ENCODE results near the gene USB1.

The USB1 gene

GRCh38 chr16:58038219-58038641 is 37.0 kb downstream of the USB1 start:
- peaks cover 0 to 35% of the 10 kb centered on the region in 2 experiments; a peak in 1 of 3 replicates for H3K36me3 ChIP-seq (ENCODE audit: control insufficient read depth in 2 of 2, insufficient read depth in 1 of 2, low read length in 2 of 2)
- no peak overlapping the region for H3K4me3 ChIP-seq (ENCODE audit: low read depth, low read length)
- POLR2A ChIA-PET: no interaction called here
- H3K9me3 ChIP-seq (ENCODE audit: control insufficient read depth, insufficient read depth, low read depth, low read length): no peaks in the 10 kb centered on the region
- TF ChIP-seq REST (tag by site-specific recombination; IDR thresholded peaks at IDR 0.05) (no peak), ZNF169 (tag by site-specific recombination; IDR thresholded peaks at IDR 0.05) (no peak), ZNF202 (tag by site-specific recombination; IDR thresholded peaks at IDR 0.05; ENCODE audit: borderline replicate concordance) (no peak), PBX3 (CRISPR knock-in tag; IDR thresholded peaks at IDR 0.05) (no peak), ZBTB8A (tag by site-specific recombination; IDR thresholded peaks at IDR 0.05) (no peak), ZNF837 (tag by site-specific recombination; IDR thresholded peaks at IDR 0.05) (no peak), ZNF792 (tag by site-specific recombination; IDR thresholded peaks at IDR 0.05) (no peak), PATZ1 (tag by site-specific recombination; IDR thresholded peaks at IDR 0.05) (no peak), KLF1 (tag by site-specific recombination; IDR thresholded peaks at IDR 0.05) (no peak), ZNF791 (tag by site-specific recombination; IDR thresholded peaks at IDR 0.05) (no peak)
- CTCF ChIA-PET: interaction anchor here (0.9 kb wide), 1 partner anchor 11 kb away, joined by 4 read pairs; no protein-coding TSS in a partner anchor
- H3K27ac ChIP-seq (ENCODE audit: extremely low read depth, low read depth, low read length): no peak overlapping the region
- no peaks in the 10 kb centered on the region for H3K4me1 ChIP-seq (ENCODE audit: control insufficient read depth, insufficient read depth, low read length)

GRCh38 chr16:58039829-58040495 is 38.8 kb downstream of the USB1 start:
- H3K36me3 ChIP-seq (ENCODE audit: control insufficient read depth in 2 of 2, insufficient read depth in 1 of 2, low read length in 2 of 2): peaks cover 0 to 48% of the 10 kb centered on the region in 2 experiments; a peak in 1 of 3 replicates
- CTCF ChIA-PET: interaction anchor here (0.8 kb wide), 1 partner anchor 42 kb away, joined by 5 read pairs; no protein-coding TSS in a partner anchor

More at GRCh38 chr16:58039829-58040495, 38.8 kb downstream of the USB1 start:
- Histone ChIP-seq H3K9me3 (ENCODE audit: control insufficient read depth, insufficient read depth, low read depth, low read length) (no peaks in the 10 kb centered on the region), H3K27ac (ENCODE audit: extremely low read depth, low read depth, low read length) (no peak overlapping the region), H3K4me3 (ENCODE audit: low read depth, low read length) (no peak overlapping the region), H3K4me1 (ENCODE audit: control insufficient read depth, insufficient read depth, low read length) (no peaks in the 10 kb centered on the region)
- POLR2A ChIA-PET: no interaction called here
- TF ChIP-seq HIC1 (tag by site-specific recombination; IDR thresholded peaks at IDR 0.05): no peak

Data from HEK293 (cell line).